Fibroblast of skin of right quadriceps (primary cell): ENCODE results near the gene MTSS2.
A peak's percentile ranks its signal among the peaks of the same experiment; 100 is the strongest.

Experiments
- DNase-seq: peaks from one replicate; pipeline ENCODE4 v3.0.0-alpha.2; 2013

The MTSS2 gene

DNA sequence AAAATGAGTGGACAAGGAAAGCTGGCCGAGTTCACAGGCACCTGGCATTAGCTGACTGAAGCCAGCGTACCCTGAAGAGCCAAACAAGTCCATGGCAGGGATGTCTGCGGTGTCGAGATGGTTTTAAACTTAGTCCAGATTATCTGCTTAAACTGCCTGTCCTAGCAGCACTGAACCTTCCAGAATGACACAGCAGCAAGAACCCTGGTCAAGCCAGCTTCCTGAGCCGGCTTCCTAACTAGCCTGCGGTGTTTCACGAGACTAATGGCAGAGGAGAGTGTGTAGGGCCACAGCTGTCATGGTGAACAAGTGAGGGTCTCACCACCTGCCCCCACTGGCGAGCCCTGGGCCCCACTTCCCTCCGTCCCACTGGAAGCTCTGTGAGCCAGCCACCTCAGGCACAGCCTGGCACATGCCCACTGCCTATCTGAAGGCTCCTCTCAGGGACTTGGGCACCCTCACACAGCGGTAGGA lies 28.8 kb upstream of the MTSS2 start:
- no peak for DNase-seq

DNA sequence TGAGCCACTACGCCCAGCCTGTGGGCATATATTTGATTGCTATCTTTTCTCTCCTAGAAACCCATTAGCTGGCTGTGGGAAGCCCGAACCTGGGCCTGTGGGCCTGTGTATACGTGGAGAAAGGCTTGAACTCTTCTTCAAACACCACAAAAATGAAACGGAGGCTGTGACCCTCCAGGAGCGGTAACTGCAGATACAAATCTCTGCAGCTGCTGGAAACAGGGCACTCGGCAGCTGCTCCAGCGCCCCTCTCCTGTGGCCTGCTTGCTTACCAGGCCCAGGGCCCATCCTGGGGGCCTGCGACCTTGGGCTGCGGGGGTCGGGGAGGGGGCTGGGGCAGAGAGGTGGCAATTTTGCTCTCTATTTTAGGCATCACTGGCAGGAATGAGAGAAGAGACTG lies 28.0 kb upstream of the MTSS2 start:
- no peak for DNase-seq

DNA sequence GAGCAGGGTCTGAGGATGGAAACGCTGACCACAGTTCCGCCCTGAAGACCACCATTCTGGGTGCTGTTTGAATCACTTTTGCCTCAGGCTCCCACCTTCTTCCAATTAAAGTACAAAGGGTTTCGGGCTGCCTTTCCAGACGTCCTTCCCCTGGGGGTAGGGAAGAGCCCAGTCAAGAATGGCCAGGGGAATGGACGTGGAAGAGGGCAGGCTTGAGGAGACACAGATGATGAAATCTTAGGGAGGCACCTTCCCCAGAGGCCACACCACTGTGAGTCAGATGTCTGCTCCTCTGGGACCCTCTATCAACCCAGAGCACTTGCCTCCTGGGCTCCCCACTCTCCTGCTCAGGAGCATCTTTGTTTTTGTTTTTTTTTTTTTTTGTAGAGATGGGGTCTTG lies 27.5 kb upstream of the MTSS2 start:
- DNase-seq = no peak

DNA sequence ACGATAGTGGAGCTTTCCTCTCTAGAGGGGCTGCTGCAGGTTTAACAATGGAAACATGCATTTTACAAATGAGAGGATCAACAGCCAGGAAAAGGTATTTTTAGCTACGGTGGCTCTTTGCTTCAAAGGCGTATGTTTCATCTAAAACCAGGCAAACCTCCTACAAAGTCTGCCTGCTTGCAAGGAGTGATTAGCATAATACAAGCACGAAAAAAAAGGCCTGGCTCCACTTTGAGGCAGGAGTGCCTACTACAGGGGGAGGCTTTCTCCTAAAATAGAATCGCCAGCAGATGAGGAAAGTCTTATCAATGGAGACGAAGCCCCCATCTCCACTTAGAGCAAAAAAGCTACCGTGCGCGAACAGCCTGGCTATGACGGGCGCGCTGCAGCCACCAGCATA lies 27.1 kb upstream of the MTSS2 start:
- DNase-seq = no peak

DNA sequence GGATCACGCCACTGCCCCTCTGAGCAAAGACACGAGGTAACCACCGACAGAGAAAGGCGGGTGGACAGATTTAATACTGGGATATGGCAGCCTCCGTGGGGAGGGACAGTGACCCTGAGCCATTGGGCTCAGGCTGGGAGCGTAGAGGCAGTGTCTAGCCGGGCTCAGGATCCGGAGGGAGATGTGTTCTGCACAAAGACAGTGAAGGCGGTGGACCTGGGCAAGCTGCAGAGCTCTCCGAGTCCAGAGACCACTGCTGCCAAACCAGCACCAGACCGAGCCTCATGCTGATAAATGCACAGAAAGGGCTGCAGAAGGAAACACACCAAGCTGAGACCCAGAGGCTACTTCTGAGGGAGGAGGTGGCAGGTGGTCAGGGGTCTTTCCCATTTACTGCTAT lies 26.5 kb upstream of the MTSS2 start:
- DNase-seq = no peak

DNA sequence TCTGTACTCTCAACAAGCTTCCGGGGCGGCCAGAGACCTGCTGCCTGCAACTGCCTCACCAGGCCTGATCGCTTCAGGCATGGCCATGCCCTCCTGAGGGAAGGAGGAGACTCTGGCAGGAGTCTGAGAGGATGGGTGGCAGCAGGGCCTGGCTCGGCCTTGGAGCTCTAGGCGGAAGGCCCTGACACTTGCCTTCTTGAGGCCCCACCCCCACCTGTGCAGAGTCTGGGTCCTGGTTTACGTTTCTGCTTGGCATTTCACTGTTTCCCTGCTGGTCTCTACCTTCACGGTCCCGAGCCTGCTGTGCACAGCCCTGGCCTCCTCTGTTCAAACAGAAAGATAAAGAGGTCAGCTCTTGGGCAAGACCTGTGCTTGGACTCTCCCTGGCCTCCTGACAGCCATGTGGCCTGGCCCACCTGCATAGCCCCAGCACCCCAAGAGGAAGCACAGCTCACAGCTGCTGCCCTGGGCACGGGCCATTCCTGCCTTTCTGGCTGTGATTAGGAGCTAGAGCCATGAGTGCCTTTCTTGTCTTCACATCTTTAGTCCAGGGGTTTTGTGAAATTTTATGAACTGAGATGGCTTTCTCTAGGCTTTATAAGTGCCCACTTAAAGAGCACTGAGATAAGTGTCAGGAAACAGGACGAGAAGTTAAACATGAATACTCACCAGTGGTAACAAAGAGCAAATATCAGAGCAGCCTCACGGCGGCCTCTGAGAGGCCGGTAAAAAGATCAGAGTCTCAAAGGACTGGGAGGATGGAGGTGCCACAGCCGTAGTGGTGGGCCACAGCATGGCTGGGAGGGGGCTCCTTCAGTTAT lies 25.6 kb upstream of the MTSS2 start:
- DNase-seq = no peak

DNA sequence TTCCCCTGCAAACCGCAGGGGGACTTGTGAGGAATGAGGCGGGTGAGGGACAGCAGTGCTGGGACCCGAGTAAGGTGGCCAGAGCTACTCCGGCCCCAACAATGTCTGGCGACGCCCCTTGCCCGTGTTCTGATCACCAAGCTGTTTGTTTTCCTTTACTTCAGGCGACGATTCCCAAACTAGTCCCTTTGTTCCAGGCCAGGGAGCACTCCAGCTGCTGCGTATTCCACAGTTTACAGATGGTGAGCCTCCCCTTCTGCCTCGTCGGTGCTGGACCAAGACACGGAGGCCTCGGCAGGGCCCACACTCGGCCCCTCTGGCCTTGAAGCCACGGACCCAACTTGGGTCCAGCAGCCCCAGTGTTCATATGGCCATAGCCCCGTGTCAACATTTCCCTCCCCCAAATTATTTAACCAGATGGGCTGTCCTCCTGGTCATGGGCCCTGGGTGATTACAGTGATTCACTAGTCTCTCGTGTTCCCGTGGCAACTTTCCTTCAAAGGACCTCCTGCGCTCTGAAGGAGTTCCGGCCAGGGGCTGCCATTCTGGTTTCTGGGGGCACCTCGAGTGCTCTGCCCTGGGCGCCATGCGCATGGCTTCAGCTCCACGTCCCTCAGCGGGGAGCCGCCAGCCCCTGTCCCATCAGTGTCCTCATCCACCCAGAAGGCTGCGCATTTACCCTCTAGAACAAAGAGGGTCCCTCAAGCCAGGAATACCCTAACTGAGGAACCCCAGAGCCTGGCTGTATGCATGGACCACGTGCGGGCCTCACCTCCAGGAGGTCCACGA lies 24.8 kb upstream of the MTSS2 start:
- no peak for DNase-seq

DNA sequence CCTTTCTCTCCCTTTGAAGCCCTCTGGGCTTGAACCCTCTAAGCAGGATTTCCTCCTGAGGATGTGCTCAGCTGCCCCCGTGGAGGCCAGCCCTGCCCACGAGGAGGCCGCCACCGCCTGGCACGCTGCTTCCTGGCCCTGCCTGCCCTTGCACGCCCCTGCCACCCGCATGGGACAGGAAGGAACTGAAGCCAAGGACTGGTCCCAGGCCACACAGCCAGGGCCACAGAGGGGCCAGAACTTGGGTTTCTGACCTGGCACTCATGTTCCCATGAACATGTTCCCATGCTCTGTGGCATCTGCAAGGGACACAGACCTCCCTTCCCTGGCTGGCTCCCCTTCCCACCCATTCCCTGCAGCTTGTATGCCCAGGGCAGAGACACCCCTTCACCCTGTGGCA lies 24.1 kb upstream of the MTSS2 start:
- no peak for DNase-seq

DNA sequence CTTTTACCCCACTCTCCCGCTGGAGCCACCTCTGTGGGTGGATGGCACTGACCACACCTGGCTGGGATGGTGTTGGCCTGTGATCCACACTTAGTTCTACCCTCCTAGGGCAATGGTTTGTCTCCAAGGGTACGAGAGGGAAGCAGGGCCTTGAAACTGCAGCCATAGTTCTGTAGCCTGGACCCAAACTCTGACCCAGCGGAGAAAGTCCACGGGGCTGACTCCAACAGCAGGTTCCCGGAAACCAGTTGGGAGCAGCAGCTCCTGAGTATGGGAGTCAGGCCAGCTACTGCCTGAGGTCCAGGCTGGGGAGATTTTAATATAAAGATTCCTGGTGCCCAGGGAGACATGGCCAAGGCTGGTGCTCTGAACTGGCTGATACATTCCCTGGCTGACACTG lies 23.6 kb upstream of the MTSS2 start:
- DNase-seq = no peak

DNA sequence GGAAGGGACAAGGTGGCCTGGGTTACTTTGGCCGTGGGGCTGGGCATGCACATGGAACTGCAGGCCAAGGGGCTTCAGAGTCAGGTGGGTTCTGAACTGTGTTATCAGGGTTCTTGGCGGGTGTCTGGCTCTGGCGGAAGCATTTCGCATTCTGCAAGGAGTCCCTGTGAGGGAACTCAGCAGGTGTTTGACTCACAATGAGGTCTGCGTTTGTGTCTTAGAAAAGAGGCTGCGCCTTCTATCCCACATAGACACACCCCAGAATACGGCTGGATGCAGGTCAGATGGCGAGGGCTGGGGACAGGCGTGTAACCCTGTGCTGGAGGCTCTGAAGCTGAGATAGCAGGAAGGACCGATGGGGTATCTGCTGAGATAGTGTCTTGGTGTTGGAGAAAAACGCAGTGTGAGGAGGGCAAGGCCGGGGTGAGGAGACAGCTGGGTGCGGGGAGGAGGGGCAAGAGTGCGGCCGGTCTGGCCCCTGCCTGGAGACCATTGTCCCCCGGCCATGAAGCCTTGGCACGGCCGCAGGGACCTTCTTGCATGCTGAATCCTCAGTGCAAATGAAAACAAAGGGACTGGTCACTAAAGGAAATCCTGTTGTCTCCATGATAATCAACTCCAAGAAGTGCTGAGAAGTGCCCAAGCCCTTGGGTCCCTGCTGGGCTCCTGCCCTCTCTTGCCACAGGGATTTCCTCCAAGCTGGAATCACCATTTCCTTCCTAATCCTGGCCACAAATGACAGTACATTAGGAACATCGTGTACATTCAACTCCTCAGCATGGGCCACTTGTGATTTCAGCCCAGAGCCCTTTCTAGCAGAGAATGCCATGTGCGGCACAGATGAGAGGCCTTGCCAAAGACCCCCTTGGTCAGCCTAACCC lies 22.8 kb upstream of the MTSS2 start:
- DNase-seq = no peak

DNA sequence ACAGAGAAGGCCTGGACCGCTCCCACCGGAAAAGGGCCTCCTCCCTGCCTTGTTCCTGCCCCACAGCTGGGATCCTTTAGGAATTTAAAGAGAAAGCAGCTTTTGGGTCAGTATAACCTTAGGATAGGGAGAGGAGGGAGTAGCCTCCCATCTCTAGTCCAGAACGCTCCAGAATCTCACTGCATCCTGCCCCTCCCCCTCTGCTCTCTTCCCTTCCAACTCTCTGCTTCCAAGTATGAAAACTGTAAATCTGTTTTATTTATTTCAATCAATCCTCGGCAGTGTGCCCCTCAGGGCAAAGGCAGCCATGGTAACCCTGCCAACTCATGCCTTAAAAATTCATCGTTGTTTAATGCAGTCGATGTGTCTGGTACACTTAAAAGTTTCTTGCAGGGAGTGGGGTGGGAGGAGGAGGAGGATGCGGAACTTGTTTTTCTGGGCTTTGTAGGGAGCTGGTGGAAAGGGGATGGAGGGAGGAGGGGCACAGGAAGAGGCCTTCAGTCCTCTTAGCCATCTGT lies 21.2 kb upstream of the MTSS2 start:
- peak; percentile 95 for DNase-seq

DNA sequence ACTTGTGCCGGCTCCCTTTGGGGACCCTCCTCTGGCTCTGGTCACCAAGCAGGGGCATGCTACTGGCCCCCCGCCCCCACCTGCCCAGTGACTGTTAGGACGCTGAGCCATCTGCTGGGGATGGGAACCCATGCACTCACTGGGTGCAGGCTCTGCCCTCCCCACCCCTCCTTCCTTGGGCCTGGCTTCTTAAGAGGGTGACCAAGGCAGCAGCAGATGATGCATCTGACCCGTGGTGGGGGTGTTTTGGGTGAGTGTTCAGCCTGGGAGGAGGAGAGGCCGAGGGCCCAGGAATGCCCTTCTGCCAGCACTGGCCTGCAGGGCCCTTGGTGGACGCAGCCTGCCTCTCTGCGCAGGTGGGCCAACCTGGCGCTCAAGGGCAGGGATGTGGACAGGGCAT lies 19.2 kb upstream of the MTSS2 start:
- DNase-seq = no peak

DNA sequence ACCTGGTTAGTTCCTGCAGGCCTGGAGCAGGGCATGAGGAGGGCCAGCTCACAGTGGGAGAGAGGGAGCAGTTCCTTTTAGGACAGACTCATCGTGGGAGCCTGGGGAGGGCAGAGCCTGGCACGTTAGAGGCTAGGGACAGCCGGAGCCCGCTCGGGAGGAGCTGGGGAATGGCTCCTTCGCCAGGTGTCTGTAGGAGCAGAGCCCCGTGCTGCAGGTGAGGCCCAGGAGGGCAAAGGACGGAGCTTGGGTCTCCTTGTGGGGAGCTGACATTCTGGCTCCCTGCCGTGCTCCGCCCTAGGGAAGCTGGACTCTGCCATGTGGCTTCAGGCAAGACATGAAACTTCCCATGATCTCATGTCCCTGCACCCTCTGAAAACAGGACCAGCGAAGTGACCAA lies 18.7 kb upstream of the MTSS2 start:
- DNase-seq = no peak

DNA sequence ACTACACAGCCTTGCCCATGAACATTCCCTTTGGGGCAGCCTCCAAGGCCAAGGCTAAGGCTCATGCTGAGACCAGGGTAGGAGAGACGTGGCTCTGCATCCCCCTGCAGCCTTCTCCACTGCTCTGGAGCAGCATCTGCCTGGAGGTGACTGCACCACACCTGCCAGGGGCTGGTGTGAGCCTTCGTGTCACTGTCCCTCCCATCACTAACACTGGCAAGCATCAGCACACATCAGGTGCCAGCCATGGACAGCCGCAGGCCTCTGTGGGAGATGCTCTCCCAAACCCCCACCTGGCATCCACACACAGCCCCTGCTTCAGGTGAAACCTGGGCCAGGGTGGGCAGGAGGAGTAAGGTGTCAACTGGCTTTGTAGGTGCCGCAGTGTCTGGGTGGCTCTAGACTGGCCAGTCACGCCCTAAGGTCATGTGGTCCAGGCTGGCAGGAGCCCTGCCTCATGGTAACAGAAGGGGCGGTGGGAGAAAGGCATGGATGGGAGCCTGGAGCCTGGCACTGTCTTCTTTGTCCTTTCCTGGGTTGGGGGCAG lies 18.1 kb upstream of the MTSS2 start:
- no peak for DNase-seq

DNA sequence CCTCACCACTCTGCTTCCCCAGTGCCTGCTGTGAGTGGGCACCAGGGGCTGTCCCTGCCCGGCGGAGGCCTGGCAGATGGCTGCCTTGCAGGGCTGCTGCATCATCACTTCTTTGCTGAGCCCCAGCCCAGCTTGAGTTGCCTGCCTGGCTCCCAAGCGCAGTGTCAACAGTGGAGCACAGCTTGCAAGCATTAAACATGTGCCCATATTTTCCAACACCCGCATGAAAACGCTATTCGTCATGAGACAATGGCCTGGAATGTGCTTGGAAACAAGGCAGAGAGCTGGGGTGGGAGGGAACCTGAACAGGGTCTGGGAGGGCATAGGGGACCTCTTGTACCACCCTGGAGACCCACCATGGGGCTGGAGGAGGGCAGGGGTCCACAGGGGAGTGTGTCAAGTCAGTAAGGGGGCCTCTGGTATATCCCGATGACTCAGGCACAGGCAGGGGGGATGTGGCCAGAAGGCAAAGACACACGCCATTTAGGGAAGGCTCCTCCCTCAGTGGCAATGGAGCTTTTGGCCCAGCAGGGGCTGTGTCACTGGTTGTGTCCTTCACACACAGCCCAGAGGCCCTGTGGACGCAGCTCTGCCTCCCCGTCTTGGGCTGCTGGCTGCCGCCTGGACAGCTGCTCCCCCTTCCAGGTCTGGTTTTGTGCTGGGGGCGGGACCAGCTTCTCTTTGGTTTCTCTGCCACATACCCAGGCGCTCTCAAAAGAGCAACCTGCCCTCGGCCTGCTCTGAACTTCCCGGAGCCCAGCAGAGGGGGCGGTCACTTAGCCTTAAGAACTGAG lies 17.4 kb upstream of the MTSS2 start:
- DNase-seq = peak; percentile 92

DNA sequence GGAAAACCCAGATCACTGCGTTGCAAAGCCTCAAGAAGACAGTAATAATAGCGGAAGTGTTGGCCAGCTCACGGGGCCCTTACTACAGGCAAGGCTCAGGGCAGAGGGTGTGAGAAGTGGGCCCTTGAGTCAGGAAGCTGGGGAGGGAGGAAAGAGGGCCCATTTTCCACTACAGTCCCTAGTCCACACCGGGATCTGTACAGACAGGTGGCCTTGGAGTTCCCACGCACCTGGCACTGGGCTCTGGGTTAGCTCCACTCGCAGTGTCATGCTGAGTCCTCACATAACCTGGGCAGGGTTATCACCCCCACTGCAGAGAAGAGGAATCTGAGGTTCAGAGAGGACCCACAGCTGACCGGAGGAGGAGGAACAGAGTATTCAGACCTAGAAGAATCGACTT lies 16.8 kb upstream of the MTSS2 start:
- DNase-seq = no peak

DNA sequence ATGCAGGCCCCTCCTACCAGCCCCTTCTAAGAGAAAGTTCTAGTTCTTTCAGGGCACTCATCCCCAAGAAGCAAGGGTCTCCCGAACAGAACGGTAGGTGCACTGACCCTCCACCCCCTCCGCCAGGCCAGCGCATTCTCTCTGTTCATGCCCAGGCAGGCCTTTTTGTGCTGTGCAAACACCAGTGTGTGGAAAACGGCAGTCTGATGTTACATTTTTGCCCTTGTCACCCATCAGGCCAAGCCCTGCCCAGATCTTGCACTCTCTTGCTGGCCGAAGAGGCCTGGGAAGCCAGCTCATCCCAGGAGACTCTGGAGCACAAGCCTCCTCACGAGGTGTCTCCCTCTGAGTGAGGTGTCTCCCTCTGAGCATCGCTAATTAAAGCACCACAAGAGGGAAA lies 16.1 kb upstream of the MTSS2 start:
- no peak for DNase-seq

DNA sequence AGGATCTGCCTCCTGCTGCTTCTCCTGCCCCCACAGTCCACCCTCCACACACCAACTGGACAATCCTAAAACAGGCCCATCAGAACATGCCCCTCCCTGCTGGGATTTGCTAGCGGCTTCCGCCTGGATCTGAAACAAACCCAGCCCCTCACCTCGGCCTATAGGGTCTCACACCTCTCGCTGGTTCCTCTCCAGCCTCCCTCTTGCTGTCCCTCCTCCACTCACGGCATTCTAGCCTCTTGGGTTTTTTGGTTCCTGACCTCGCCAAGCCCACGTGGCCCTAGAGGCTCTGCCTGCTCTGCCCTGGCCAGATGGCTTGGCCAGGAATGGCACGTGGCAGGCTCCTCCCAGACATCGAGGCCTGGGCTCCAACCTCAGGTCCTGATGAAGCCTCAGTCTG lies 15.7 kb upstream of the MTSS2 start:
- DNase-seq = no peak

DNA sequence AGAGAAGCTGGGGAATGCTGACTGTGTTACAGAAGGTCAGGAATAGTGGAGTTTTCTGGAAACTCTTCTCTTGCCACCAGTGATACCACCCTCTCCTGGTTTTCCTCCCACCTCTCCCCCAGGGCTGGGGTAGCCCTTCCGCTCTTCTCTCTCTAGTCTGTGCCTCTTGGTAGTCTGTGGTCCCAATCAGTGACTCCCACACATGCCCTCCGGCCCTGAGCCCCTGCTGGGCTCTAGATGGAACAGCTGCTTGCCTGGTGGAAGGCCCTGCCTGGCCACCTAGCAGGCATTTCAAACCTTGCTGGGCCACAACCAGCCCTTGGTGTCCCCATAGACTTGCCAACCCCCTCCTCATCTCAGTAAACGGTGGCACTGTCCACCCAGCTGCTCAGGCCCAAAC lies 15.2 kb upstream of the MTSS2 start:
- no peak for DNase-seq

DNA sequence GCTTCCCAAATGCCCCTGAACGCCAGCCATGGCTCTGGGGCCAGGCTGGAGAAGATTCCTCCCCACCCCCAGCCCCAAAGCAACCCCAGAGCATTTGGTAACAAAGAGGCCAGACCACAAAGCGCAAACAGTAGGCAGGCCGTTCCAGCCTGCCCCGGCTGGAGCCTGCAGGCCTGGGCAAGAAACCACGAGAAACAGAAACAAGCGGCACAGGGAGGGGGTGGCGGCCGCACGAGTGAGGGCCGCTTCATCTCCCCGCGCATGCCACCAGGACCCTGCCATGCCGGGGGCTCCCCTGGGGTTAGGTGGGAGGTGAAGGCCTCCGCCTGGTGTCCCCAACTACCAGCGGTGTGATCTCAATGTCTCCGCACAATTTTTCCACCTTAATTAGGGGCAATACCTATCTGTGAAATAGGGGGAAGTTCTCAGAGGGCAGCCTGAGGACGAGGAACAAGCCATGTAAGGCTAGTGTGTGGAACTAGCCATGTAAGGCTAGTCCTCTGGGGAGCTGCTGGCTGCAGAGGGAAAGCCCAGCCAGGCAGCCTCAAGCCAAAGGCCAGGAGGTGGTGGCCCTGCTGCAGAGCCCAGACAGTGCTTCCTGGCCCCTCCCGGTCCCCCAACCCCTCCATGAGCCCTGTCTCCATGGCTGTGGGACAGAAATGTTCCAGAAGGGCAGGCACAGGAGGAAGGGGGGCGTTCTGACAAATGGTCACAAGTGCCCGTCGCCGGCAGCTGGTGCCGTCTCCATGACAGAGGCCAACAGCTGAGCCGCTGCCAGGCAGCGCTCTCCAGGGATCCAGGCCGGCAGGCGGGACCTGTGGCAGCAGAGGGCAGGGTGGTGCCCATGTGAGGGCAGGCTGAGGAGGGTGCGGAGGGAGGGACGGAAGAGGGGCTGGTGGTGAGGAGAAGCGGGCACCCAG lies 14.5 kb upstream of the MTSS2 start:
- no peak for DNase-seq

DNA sequence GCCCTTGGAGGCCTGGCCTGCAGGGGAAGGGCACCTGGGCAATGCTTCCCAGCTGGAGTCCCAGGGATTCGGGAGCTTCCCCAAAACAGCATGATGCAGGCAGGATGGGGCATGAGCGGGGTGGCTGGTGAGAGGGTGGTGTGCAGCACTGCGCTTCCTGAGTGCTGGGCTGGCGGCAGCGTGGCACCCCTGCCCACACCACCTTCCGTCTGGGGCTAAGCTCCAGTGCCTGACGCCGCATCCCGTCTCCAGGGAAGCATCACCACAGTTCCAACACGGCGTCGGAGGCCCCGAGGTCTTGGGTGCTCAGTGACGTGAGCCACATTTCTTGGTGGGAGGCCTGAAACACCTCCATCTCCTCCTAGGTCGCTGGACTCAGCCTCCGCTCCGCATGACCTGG lies 13.8 kb upstream of the MTSS2 start:
- no peak for DNase-seq
